Stimulated activated CD4-positive, alpha-beta T cell treated with anti-CD3 and anti-CD28 coated beads, Interleukin-4, amount 100 ng/mL, for 48 hours (primary cell): ENCODE results near the gene XPO5.
"Not testable (repeated sequence)": the region's sequence is repeated elsewhere in the genome, so short reads cannot be mapped to it uniquely, and the experiment has no call there.

Experiments used
- DNase-seq, 2 donors: peaks; one replicate each; pipeline ENCODE4 v3.0.0-alpha.2; 2020; ENCODE audit warnings: low read depth in 2 of 2

XPO5 gene

GRCh38 chr6:43575772-43576551 is at the start of gene XPO5, which contains the start of gene POLH:
Gene XPO5 (minus strand): TSS chr6:43576038. CDS start chr6:43575864, 174 bp downstream.
Gene POLH (plus strand): TSS chr6:43576185. CDS start chr6:43582320, 6,135 bp downstream.
- peak; percentile 84 to 89 for DNase-seq

- no peak for DNase-seq
Observed at GRCh38 chr6:43625393-43625992, 49.7 kb upstream of the XPO5 start.

GRCh38 chr6:43624786-43625288 is 49.0 kb upstream of the XPO5 start:
- DNase-seq = no peak

GRCh38 chr6:43623880-43624785 is 48.3 kb upstream of the XPO5 start:
- no peak for DNase-seq

GRCh38 chr6:43622541-43622940 is 46.7 kb upstream of the XPO5 start:
- DNase-seq = no peak

GRCh38 chr6:43621836-43622180 is 46.0 kb upstream of the XPO5 start:
- no peak for DNase-seq

GRCh38 chr6:43621078-43621835 is 45.4 kb upstream of the XPO5 start:
- no peak for DNase-seq

GRCh38 chr6:43616725-43617472 is 41.1 kb upstream of the XPO5 start:
- no peak for DNase-seq

GRCh38 chr6:43614396-43614730 is 38.5 kb upstream of the XPO5 start:
- no peak for DNase-seq

GRCh38 chr6:43613721-43614395 is 38.0 kb upstream of the XPO5 start:
- DNase-seq = no peak

GRCh38 chr6:43610431-43610830 is 34.6 kb upstream of the XPO5 start:
- no peak for DNase-seq

- no peak for DNase-seq
Observed at GRCh38 chr6:43609402-43609801, 33.6 kb upstream of the XPO5 start.

- DNase-seq = no peak
Observed at GRCh38 chr6:43608807-43609206, 33.0 kb upstream of the XPO5 start.

- DNase-seq = peak; percentile 48 to 49
Observed at GRCh38 chr6:43608310-43608763, 32.5 kb upstream of the XPO5 start.

- no peak for DNase-seq
Observed at GRCh38 chr6:43606019-43606418, 30.2 kb upstream of the XPO5 start.

GRCh38 chr6:43604174-43604573 is 28.3 kb upstream of the XPO5 start:
- no peak for DNase-seq

- no peak for DNase-seq
Observed at GRCh38 chr6:43600595-43600994, 24.8 kb upstream of the XPO5 start.

- DNase-seq = no peak
Observed at GRCh38 chr6:43593938-43594337, 18.1 kb upstream of the XPO5 start.

GRCh38 chr6:43589564-43589963 is 13.7 kb upstream of the XPO5 start:
- not testable (repeated sequence) for DNase-seq

- DNase-seq = no peak
Observed at GRCh38 chr6:43588194-43588593, 12.4 kb upstream of the XPO5 start.
